MCF 10A (cell line): ENCODE results near the gene ACSL1. TPM values are rescaled to one million over a fixed set of nuclear protein-coding genes. Genes with fewer than 3 reads are reported as not detected.

Experiments used
- BruUV-seq: library from RNA; stranded (reverse); fragments of 400-500 nt; replicated peaks from 2 replicates; lab custom pipeline; 2021; lab: Mats Ljungman, UMichigan
- CTCF ChIA-PET: fragments of 300-600 bp; sonication (Branson Sonifier 250); formaldehyde crosslinking; extraction: SDS; loops from one replicate; lab custom pipeline; 2021; ENCODE audit warnings: antibody characterized with exemption, inconsistent platforms; lab: Yijun Ruan, JAX
- POLR2A ChIA-PET: fragments of 300-600, 350-650 bp; sonication (Branson Sonifier 250); formaldehyde crosslinking; extraction: SDS; loops from one replicate; lab custom pipeline; 2020; ENCODE audit warnings: antibody characterized with exemption, inconsistent platforms; lab: Yijun Ruan, JAX
- DNase-seq: peaks from one replicate; pipeline ENCODE4 v3.0.0-alpha.2; 2018; ENCODE audit not compliant: unreplicated experiment
- H3K27ac Mint-ChIP-seq: one replicate; pipeline ENCODE4 v1.8.0; 2022; ENCODE audit warnings: mild to moderate bottlenecking, low read depth, mixed read lengths; ENCODE audit not compliant: unreplicated experiment
- H3K27me3 Mint-ChIP-seq: one replicate; pipeline ENCODE4 v1.8.0; 2022; ENCODE audit warnings: mixed read lengths; ENCODE audit not compliant: insufficient read depth, unreplicated experiment
- H3K36me3 Mint-ChIP-seq: one replicate; pipeline ENCODE4 v1.8.0; 2022; ENCODE audit warnings: mild to moderate bottlenecking, moderate library complexity, mixed read lengths; ENCODE audit not compliant: insufficient read depth, unreplicated experiment
- H3K4me1 Mint-ChIP-seq: one replicate; pipeline ENCODE4 v1.8.0; 2022; ENCODE audit warnings: mixed read lengths; ENCODE audit not compliant: insufficient read depth, unreplicated experiment
- H3K4me3 Mint-ChIP-seq: one replicate; pipeline ENCODE4 v1.8.0; 2022; ENCODE audit warnings: mild to moderate bottlenecking, moderate library complexity, mixed read lengths; ENCODE audit not compliant: unreplicated experiment
- H3K9me3 Mint-ChIP-seq: one replicate; pipeline ENCODE4 v1.8.0; 2022; ENCODE audit warnings: mixed read lengths; ENCODE audit not compliant: unreplicated experiment
- intact Hi-C: fragments of 100-400 bp; cut with micrococcal nuclease; formaldehyde crosslinking; loops from 2 replicates; pipeline ENCODE4 v1.14.1; 2022
- total RNA-seq: library from RNA; stranded (reverse); gene quantifications from 2 replicates; pipeline ENCODE4 v1.2.3, GENCODE V29; 2022
- TF ChIP-seq, protein P1 (sequence below): fragments of 200-600 bp; IDR thresholded peaks from one replicate; pipeline ENCODE4 v1.8.0; 2022; ENCODE audit warnings: antibody characterized with exemption, mild to moderate bottlenecking; ENCODE audit not compliant: unreplicated experiment

ACSL1 gene
- total RNA-seq, 1 experiment from 2014 or later: 105 TPM

DNA sequence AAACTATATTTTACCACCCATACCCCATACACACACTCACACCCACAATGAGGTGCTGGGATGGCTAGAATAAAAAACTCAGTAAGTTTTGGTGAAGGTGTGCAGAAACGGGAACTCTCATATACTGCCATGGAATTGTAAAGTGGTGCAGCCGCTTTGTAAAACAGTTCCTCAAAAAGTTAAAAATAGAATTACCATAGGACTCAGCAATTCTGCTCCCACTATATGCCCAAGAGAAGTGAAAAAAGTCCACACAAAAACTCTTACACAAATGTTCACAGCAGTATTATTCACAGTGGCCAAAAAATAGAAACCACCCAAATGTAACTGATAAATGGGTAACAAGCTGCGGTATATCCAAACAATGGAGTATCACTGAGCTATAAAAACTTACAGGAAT is 98.3 kb downstream of the ACSL1 start:
- DNase-seq: no peak
- Mint-ChIP-seq H3K9me3 (no peaks in the 10 kb centered on the region), H3K27me3 (no peaks in the 10 kb centered on the region), H3K4me3 (no peak overlapping the region), H3K4me1 (peaks cover 26% of the 10 kb centered on the region), H3K36me3 (peaks cover 27% of the 10 kb centered on the region), H3K27ac (no peak overlapping the region)
- BruUV-seq: no TSS peak
- POLR2A ChIA-PET: no interaction called here
- intact Hi-C loops: no loop called here
- TF ChIP-seq, protein P1, sequence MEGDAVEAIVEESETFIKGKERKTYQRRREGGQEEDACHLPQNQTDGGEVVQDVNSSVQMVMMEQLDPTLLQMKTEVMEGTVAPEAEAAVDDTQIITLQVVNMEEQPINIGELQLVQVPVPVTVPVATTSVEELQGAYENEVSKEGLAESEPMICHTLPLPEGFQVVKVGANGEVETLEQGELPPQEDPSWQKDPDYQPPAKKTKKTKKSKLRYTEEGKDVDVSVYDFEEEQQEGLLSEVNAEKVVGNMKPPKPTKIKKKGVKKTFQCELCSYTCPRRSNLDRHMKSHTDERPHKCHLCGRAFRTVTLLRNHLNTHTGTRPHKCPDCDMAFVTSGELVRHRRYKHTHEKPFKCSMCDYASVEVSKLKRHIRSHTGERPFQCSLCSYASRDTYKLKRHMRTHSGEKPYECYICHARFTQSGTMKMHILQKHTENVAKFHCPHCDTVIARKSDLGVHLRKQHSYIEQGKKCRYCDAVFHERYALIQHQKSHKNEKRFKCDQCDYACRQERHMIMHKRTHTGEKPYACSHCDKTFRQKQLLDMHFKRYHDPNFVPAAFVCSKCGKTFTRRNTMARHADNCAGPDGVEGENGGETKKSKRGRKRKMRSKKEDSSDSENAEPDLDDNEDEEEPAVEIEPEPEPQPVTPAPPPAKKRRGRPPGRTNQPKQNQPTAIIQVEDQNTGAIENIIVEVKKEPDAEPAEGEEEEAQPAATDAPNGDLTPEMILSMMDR: no peak
- CTCF ChIA-PET: interaction anchor here (0.6 kb wide), 1 partner anchor 43 kb away, joined by 3 read pairs; no protein-coding TSS in a partner anchor

DNA sequence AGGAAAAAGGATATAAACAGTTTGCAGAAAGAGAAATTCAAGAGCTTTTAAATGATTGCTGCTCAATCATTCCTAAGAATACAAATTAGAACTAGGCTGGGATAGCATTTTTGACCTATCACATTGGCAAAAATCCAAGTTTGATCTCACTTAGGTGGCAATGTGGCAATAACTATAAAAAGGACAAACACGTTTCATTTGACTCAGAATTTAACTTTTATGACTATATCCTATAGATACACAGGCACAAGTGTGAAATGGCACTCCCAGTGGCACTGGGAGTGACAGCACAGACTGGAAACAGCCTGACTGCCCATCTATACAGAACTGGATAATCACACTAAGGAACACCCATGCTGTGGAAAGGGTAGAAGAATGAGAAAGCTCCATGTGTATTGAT is 103.0 kb downstream of the ACSL1 start:
- no peak overlapping the region for H3K4me3 Mint-ChIP-seq
- no TSS peak for BruUV-seq
- CTCF ChIA-PET: interaction anchor here (0.6 to 1.7 kb wide), 3 partner anchors 9 to 36 kb away, joined by 3 to 7 read pairs (median 5); no protein-coding TSS in a partner anchor
- no peak for DNase-seq
- TF ChIP-seq, protein P1: no peak
- H3K27ac Mint-ChIP-seq: no peak overlapping the region
- peaks cover 17% of the 10 kb centered on the region for H3K9me3 Mint-ChIP-seq
- H3K4me1 Mint-ChIP-seq: no peaks in the 10 kb centered on the region
- intact Hi-C loops: no loop called here
- no peaks in the 10 kb centered on the region for H3K27me3 Mint-ChIP-seq
- POLR2A ChIA-PET: interaction anchor here (0.6 to 4.2 kb wide), 4 partner anchors 11 to 1403 kb away, joined by 3 to 27 read pairs (median 4); partner anchors contain the start of gene CENPU
- peaks cover 31% of the 10 kb centered on the region for H3K36me3 Mint-ChIP-seq

DNA sequence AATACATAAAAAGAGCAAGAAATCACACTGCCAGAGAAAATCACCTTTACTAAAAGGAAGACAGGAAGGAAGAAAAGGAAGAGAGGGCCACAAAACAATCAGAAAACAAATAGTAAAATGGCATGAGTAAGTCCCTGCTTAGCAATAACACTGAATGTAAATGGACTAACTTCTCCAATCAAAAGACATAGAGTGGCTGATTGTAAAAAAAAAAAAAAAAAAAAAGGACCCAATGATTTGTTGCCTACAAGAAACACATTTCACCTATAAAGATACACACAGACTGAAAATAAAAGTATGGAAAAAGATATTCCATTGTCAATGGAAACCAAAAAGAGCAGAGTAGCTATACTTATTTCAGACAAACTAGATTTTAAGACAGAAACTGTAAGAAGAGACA is 104.5 kb downstream of the ACSL1 start:
- no peaks in the 10 kb centered on the region for H3K4me1 Mint-ChIP-seq
- ChIA-PET CTCF (interaction anchor here (0.7 kb wide), 2 partner anchors 19 to 157 kb away, joined by 3 read pairs; no protein-coding TSS in a partner anchor), POLR2A (interaction anchor here (4.2 kb wide), 1 partner anchor 12 kb away, joined by 27 read pairs; the partner anchor contains the start of gene CENPU)
- no peak overlapping the region for H3K27ac Mint-ChIP-seq
- TF ChIP-seq, protein P1: no peak
- no peaks in the 10 kb centered on the region for H3K27me3 Mint-ChIP-seq
- H3K4me3 Mint-ChIP-seq: no peak overlapping the region
- BruUV-seq: no TSS peak
- H3K9me3 Mint-ChIP-seq: peaks cover 17% of the 10 kb centered on the region
- intact Hi-C loops: no loop called here
- peaks cover 22% of the 10 kb centered on the region for H3K36me3 Mint-ChIP-seq
- DNase-seq: no peak

DNA sequence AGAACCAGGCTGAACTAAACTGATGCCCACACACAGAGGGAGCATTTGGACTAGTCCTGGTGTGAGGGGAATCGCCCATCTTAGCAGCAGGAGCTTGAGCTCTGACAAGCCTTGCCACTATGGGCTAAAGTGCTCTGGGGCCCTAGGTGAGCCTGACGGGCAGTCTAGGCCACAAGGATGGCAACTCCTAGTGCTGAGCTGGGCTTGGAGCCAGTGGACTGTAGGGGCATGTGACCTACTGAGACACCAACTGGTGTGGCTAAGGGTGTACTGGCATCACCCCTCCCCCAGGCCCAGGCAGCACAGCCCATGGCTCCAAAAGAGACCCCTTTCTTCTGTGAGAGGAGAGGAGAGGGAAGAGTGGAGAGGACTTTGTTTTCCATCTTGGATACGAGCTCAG is 106.4 kb downstream of the ACSL1 start:
- no TSS peak for BruUV-seq
- intact Hi-C loops: no loop called here
- Mint-ChIP-seq H3K4me3 (no peak overlapping the region), H3K36me3 (peaks cover 16% of the 10 kb centered on the region), H3K27ac (no peak overlapping the region), H3K27me3 (no peaks in the 10 kb centered on the region), H3K4me1 (no peaks in the 10 kb centered on the region), H3K9me3 (peaks cover 17% of the 10 kb centered on the region)
- POLR2A ChIA-PET: no interaction called here
- DNase-seq: no peak
- CTCF ChIA-PET: interaction anchor here (1.4 kb wide), 1 partner anchor 22 kb away, joined by 8 read pairs; no protein-coding TSS in a partner anchor
- TF ChIP-seq, protein P1: no peak
